K562 (cell line): ENCODE results near the gene FAM98C. TPM values are rescaled to one million over a fixed set of nuclear protein-coding genes. Genes with fewer than 3 reads are reported as not detected.

Experiments used
- LCOR ChIP-seq: sonication (generic); formaldehyde crosslinking; IDR thresholded peaks from 2 replicates; pipeline ENCODE4 v1.8.0; 2022; ENCODE audit warnings: mild to moderate bottlenecking, missing genetic modification reagents
- MEIS2 ChIP-seq: fragments of 450-650 bp; IDR thresholded peaks from 2 replicates; pipeline ENCODE4 v1.6.1; 2014; ENCODE audit warnings: mild to moderate bottlenecking; ENCODE audit not compliant: partially characterized antibody
- NUFIP1 ChIP-seq: fragments of 450-650 bp; IDR thresholded peaks from 2 replicates; pipeline ENCODE4 v1.6.1; 2018; ENCODE audit not compliant: partially characterized antibody
- POLR2G ChIP-seq: fragments of 200-400 bp; formaldehyde crosslinking; IDR thresholded peaks from 2 replicates; pipeline ENCODE4 v1.6.1; 2017; ENCODE audit warnings: low read depth, mild to moderate bottlenecking, antibody characterized with exemption, low read length, moderate library complexity
- SMARCA4 ChIP-seq: fragments of 450-650 bp; IDR thresholded peaks from 2 replicates; pipeline ENCODE4 v1.6.1; 2016
- SRF ChIP-seq, 2 experiments: fragments of 250-450, 450-650 bp in 1 of 2; sonication (Bioruptor Pico) in 1 of 2; sonication (generic) in 1 of 2; formaldehyde crosslinking; IDR thresholded peaks; 2 replicates each; pipeline versions ENCODE4 v1.5.0 to v1.5.1; 2020 to 2022; ENCODE audit warnings: mild to moderate bottlenecking in 1 of 2, missing genetic modification reagents in 1 of 2
- TBP ChIP-seq: optimal IDR thresholded peaks from 2 replicates; pipeline ENCODE3; 2011; ENCODE audit warnings: low read depth, low read length, improper control_type of control experiment
- ZBTB7A ChIP-seq: IDR thresholded peaks from 2 replicates; pipeline ENCODE4 v1.6.1; 2011; ENCODE audit warnings: low read depth, mild to moderate bottlenecking, low read length, moderate library complexity, borderline replicate concordance; ENCODE audit not compliant: control insufficient read depth
- ZFX ChIP-seq: sonication (generic); formaldehyde crosslinking; IDR thresholded peaks from 2 replicates; pipeline ENCODE4 v1.8.0; 2022; ENCODE audit warnings: mild to moderate bottlenecking, missing genetic modification reagents, moderate library complexity
- ZNF263 ChIP-seq: sonication (generic); formaldehyde crosslinking; IDR thresholded peaks from 2 replicates; pipeline ENCODE4 v1.8.0; 2022; ENCODE audit warnings: mild to moderate bottlenecking, missing genetic modification reagents, borderline replicate concordance
- ZNF274 ChIP-seq: IDR thresholded peaks from 2 replicates; pipeline ENCODE4 v1.6.1; 2011; ENCODE audit warnings: low read depth, mild to moderate bottlenecking, low read length, moderate library complexity, borderline replicate concordance
- polyA plus RNA-seq, 8 experiments: library from polyadenylated mRNA; depleted of rRNA in 4 of 8; stranded (reverse) in 5 of 8; unstranded in 3 of 8; fragments of >200 nt; fragmentation: Nextera tagmentation in 2 of 8; fragmentation: Illumina TruSeq in 1 of 8; extraction: Ambion mirVana in 2 of 8; extraction: Trizol in 1 of 8; gene quantifications; 2 replicates each; pipeline versions ENCODE4 v1.2.1 to v1.2.3, GENCODE V29; 2011 to 2014; ENCODE audit warnings: inconsistent platforms in 1 of 8, missing spikeins in 1 of 8
- total RNA-seq, 7 experiments: library from RNA; depleted of rRNA in 6 of 7; stranded (reverse); fragments of >200 nt in 6 of 7; fragmentation: Illumina TruSeq in 2 of 7; extraction: Trizol in 2 of 7; gene quantifications; 2 replicates each; pipeline versions ENCODE4 v1.2.1 to v1.2.3, GENCODE V29; 2011 to 2021; ENCODE audit warnings: low replicate concordance in 1 of 7
- TF ChIP-seq, protein P1 (sequence below), 2 experiments: fragments of 450-650 bp in 1 of 2; sonication (generic) in 1 of 2; formaldehyde crosslinking in 1 of 2; IDR thresholded peaks; 2 replicates each; pipeline versions ENCODE4 v1.7.1 to v1.9.0; 2016 to 2022; ENCODE audit warnings: inconsistent platforms in 1 of 2, mild to moderate bottlenecking in 1 of 2, missing genetic modification reagents in 1 of 2
- TF ChIP-seq, protein P2 (sequence below): IDR thresholded peaks from 2 replicates; pipeline ENCODE4 v1.6.1; 2014; ENCODE audit warnings: antibody characterized with exemption

FAM98C gene
- total and polyA plus RNA-seq, 9 of the 15 experiments (the other 6 are each of a cell fraction or from before 2014, with no cell fraction given), result 1.7 to 43.8 (median 13.7) TPM

DNA sequence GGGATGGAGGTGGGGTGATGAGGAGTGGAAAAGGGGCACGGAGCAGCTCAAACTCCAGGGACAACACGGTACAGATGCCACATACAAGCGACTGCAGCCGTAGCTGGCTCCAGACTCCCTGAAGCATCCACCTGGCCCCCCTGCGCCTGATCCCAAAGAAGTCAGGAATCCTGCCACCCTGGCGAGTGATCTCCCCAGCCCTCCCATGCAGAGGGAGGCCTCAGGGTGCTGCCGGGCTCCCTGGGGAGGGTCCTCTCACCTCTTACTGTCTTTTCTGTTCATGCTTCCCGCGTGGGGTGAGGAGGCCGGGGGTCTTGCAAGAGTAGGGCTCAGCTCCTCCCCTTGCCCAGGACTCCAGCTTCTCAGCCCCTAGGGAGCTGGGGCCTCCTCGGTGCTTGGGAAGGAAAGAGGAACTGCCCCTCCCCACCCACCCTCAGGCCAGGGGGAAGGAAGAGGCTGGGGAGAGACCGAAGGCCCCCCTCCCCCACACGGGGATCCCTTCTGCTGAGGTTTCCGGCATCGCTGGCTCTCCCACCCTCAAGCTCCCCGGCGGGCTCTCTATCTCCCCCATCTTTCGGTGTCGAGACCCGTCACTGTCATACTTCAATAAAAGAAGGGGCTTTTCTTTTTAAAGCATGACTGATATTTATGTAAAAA, 23.0 kb downstream of the FAM98C start, which contains the start of gene RASGRP4 (continued):
- TF ChIP-seq, protein P1, sequence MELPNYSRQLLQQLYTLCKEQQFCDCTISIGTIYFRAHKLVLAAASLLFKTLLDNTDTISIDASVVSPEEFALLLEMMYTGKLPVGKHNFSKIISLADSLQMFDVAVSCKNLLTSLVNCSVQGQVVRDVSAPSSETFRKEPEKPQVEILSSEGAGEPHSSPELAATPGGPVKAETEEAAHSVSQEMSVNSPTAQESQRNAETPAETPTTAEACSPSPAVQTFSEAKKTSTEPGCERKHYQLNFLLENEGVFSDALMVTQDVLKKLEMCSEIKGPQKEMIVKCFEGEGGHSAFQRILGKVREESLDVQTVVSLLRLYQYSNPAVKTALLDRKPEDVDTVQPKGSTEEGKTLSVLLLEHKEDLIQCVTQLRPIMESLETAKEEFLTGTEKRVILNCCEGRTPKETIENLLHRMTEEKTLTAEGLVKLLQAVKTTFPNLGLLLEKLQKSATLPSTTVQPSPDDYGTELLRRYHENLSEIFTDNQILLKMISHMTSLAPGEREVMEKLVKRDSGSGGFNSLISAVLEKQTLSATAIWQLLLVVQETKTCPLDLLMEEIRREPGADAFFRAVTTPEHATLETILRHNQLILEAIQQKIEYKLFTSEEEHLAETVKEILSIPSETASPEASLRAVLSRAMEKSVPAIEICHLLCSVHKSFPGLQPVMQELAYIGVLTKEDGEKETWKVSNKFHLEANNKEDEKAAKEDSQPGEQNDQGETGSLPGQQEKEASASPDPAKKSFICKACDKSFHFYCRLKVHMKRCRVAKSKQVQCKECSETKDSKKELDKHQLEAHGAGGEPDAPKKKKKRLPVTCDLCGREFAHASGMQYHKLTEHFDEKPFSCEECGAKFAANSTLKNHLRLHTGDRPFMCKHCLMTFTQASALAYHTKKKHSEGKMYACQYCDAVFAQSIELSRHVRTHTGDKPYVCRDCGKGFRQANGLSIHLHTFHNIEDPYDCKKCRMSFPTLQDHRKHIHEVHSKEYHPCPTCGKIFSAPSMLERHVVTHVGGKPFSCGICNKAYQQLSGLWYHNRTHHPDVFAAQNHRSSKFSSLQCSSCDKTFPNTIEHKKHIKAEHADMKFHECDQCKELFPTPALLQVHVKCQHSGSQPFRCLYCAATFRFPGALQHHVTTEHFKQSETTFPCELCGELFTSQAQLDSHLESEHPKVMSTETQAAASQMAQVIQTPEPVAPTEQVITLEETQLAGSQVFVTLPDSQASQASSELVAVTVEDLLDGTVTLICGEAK (IDR thresholded peaks at IDR 0.05), result peak; percentile 40; the same call in 1 of the 2 replicates
- TF ChIP-seq, protein P1 (CRISPR knock-in tag; IDR thresholded peaks at IDR 0.05), result no peak
- TF ChIP-seq SMARCA4 (peak; percentile 47), MEIS2 (no peak), TBP (no peak), POLR2G (0 out of 2 replicates have a peak, but pooled peaks have one; percentile 41), LCOR (CRISPR knock-in tag) (no peak), ZFX (CRISPR knock-in tag) (peak; percentile 78), ZBTB7A (peak; percentile 90), ZNF263 (0 out of 2 replicates have a peak, but pooled peaks have one; percentile 15), ZNF274 (no peak), NUFIP1 (no peak), SRF (CRISPR knock-in tag; IDR thresholded peaks at IDR 0.05) (peak in 1 of 2 experiments; percentile 65; a peak in 1 of 4 replicates)
- TF ChIP-seq, protein P2, sequence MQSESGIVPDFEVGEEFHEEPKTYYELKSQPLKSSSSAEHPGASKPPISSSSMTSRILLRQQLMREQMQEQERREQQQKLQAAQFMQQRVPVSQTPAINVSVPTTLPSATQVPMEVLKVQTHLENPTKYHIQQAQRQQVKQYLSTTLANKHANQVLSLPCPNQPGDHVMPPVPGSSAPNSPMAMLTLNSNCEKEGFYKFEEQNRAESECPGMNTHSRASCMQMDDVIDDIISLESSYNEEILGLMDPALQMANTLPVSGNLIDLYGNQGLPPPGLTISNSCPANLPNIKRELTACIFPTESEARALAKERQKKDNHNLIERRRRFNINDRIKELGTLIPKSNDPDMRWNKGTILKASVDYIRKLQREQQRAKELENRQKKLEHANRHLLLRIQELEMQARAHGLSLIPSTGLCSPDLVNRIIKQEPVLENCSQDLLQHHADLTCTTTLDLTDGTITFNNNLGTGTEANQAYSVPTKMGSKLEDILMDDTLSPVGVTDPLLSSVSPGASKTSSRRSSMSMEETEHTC, result no peak
